NT2/D1 (cell line): ENCODE data around the gene PNPLA6.

Experiments used
- SUZ12 ChIP-seq: IDR thresholded peaks from 2 replicates; pipeline ENCODE4 v1.6.1; 2011; ENCODE audit not compliant: insufficient read length, insufficient read depth; ENCODE audit errors: extremely low read depth
- YY1 ChIP-seq: IDR thresholded peaks from 2 replicates; pipeline ENCODE4 v1.6.1; 2011; ENCODE audit not compliant: insufficient read length, insufficient read depth
- ZNF274 ChIP-seq: IDR thresholded peaks from 2 replicates; pipeline ENCODE4 v1.6.1; 2011; ENCODE audit warnings: mild to moderate bottlenecking, low read depth, low read length

DNA sequence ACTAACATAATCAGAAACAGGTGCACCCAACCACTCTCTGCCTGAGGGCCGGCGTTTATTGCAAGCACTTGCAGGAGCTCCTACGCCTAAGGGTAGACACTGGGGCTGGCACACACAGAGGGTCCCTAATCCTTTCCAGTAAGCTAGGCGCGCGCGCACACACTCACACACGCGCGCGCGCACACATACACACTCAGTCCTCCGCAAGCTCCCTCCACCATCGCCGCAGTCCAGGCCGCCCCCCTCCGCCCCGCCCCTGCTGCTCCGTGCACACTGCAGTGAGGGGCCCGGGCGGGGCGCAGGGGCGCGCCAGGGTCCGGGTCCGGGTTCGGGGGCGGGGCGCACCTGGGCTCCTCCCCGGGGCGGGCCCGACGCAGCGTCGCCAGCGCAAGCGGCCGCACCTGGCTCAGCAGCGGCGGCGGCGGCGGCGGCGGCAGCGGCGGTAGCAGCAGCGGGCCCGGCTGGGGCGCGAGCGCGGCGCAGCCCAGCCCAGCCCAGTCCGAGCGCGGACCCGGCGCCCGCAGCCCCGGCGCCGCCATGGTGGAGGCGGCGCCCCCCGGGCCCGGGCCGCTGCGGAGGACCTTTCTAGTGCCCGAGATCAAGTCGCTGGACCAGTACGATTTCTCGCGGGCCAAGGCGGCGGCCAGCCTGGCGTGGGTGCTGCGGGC, 60.1 kb downstream of the PNPLA6 start, which contains the start of gene CAMSAP3:
- TF ChIP-seq YY1: no peak
- no peak for TF ChIP-seq ZNF274
- TF ChIP-seq SUZ12: no peak
